Measurements from ENCODE around the gene ZBED6. TPM values are rescaled to one million over a fixed set of nuclear protein-coding genes. Genes with fewer than 3 reads are reported as not detected.
"Not testable (repeated sequence)": the region's sequence is repeated elsewhere in the genome, so short reads cannot be mapped to it uniquely, and the experiment has no call there.

The ZBED6 gene
- total RNA-seq, 1 donor from 2014 or later: 19.9 TPM

- H3K36me3 ChIP-seq: peaks cover 0 to 56% of the 10 kb centered on the region in 2 donors
- no peaks in the 10 kb centered on the region for H3K27me3 ChIP-seq
- DNase-seq (ENCODE audit: extremely low spot score in 2 of 2): no peak
- peaks cover 6% of the 10 kb centered on the region for H3K4me1 ChIP-seq
- TF ChIP-seq POLR2A (IDR thresholded peaks at IDR 0.05): no peak
- intact Hi-C loops (cut with DNase I): no loop called here
- H3K27ac ChIP-seq: no peak overlapping the region
- H3K9me3 ChIP-seq: no peaks in the 10 kb centered on the region
- no peak overlapping the region for H3K4me3 ChIP-seq
Measured at GRCh38 chr1:203823306-203823705, 27.9 kb downstream of the ZBED6 start.

- Histone ChIP-seq H3K27ac (no peak overlapping the region), H3K36me3 (peaks cover 0 to 54% of the 10 kb centered on the region in 2 donors), H3K9me3 (no peaks in the 10 kb centered on the region), H3K27me3 (no peaks in the 10 kb centered on the region), H3K4me3 (no peak overlapping the region), H3K4me1 (peaks cover 6% of the 10 kb centered on the region)
- intact Hi-C loops (cut with DNase I): no loop called here
- DNase-seq (ENCODE audit: extremely low spot score in 2 of 2): no peak
- no peak for TF ChIP-seq POLR2A (IDR thresholded peaks at IDR 0.05)
Measured at GRCh38 chr1:203826175-203826574, 30.8 kb downstream of the ZBED6 start.

GRCh38 chr1:203828002-203828401 lies 32.6 kb downstream of the ZBED6 start:
- no peaks in the 10 kb centered on the region for H3K27me3 ChIP-seq
- H3K9me3 ChIP-seq: no peaks in the 10 kb centered on the region
- intact Hi-C loops (cut with DNase I): no loop called here
- peaks cover 0 to 58% of the 10 kb centered on the region in 2 donors for H3K36me3 ChIP-seq
- peaks cover 3% of the 10 kb centered on the region for H3K4me1 ChIP-seq
- no peak overlapping the region for H3K27ac ChIP-seq
- no peak for DNase-seq (ENCODE audit: extremely low spot score in 2 of 2)
- H3K4me3 ChIP-seq: no peak overlapping the region
- no peak for TF ChIP-seq POLR2A (IDR thresholded peaks at IDR 0.05)
- TF ChIP-seq CTCF (IDR thresholded peaks at IDR 0.05): no peak
- TF ChIP-seq POLR2AphosphoS5 (IDR thresholded peaks at IDR 0.05; ENCODE audit: insufficient read depth in 1 of 2, low read depth in 1 of 2): no peak

GRCh38 chr1:203828503-203828902 lies 33.1 kb downstream of the ZBED6 start:
- Histone ChIP-seq H3K27me3 (no peaks in the 10 kb centered on the region), H3K4me3 (no peak overlapping the region), H3K36me3 (peaks cover 0 to 57% of the 10 kb centered on the region in 2 donors), H3K9me3 (no peaks in the 10 kb centered on the region), H3K4me1 (no peaks in the 10 kb centered on the region), H3K27ac (no peak overlapping the region)
- DNase-seq (ENCODE audit: extremely low spot score in 2 of 2): no peak
- no peak for TF ChIP-seq POLR2AphosphoS5 (IDR thresholded peaks at IDR 0.05; ENCODE audit: insufficient read depth in 1 of 2, low read depth in 1 of 2)
- TF ChIP-seq CTCF (IDR thresholded peaks at IDR 0.05): no peak
- TF ChIP-seq POLR2A (IDR thresholded peaks at IDR 0.05): no peak
- intact Hi-C loops (cut with DNase I): no loop called here

GRCh38 chr1:203829247-203829646 lies 33.8 kb downstream of the ZBED6 start:
- H3K27me3 ChIP-seq; H3K27ac ChIP-seq; H3K4me3 ChIP-seq; DNase-seq (ENCODE audit: extremely low spot score in 2 of 2); H3K4me1 ChIP-seq; intact Hi-C loops (cut with DNase I); H3K9me3 ChIP-seq: not testable (repeated sequence)
- peaks cover 0 to 64% of the 10 kb centered on the region in 2 donors for H3K36me3 ChIP-seq

GRCh38 chr1:203835476-203835875 lies 40.1 kb downstream of the ZBED6 start:
- TF ChIP-seq POLR2AphosphoS5 (IDR thresholded peaks at IDR 0.05; ENCODE audit: insufficient read depth in 1 of 2, low read depth in 1 of 2) (no peak), CTCF (IDR thresholded peaks at IDR 0.05) (no peak), POLR2A (IDR thresholded peaks at IDR 0.05) (no peak)
- intact Hi-C loops (cut with DNase I): no loop called here
- Histone ChIP-seq H3K9me3 (no peaks in the 10 kb centered on the region), H3K4me3 (no peak overlapping the region), H3K36me3 (peaks cover 0 to 77% of the 10 kb centered on the region in 2 donors), H3K27ac (no peak overlapping the region), H3K4me1 (peaks cover 4% of the 10 kb centered on the region), H3K27me3 (no peaks in the 10 kb centered on the region)
- DNase-seq (ENCODE audit: extremely low spot score in 2 of 2): no peak

- Histone ChIP-seq H3K4me3 (no peak overlapping the region), H3K27me3 (no peaks in the 10 kb centered on the region), H3K4me1 (peaks cover 4% of the 10 kb centered on the region), H3K36me3 (peaks cover 2 to 52% of the 10 kb centered on the region in 2 donors), H3K9me3 (no peaks in the 10 kb centered on the region), H3K27ac (no peak overlapping the region)
- TF ChIP-seq POLR2A (IDR thresholded peaks at IDR 0.05): no peak
- no peak for TF ChIP-seq POLR2AphosphoS5 (IDR thresholded peaks at IDR 0.05; ENCODE audit: insufficient read depth in 1 of 2, low read depth in 1 of 2)
- no peak for TF ChIP-seq CTCF (IDR thresholded peaks at IDR 0.05)
- no peak for DNase-seq (ENCODE audit: extremely low spot score in 2 of 2)
- intact Hi-C loops (cut with DNase I): no loop called here
Measured at GRCh38 chr1:203839081-203839480, 43.7 kb downstream of the ZBED6 start.

Data from vagina (tissue), 2 donors.